ENCODE results near the gene MAGOH.
"Not testable (repeated sequence)": the region's sequence is repeated elsewhere in the genome, so short reads cannot be mapped to it uniquely, and the experiment has no call there.

MAGOH gene

DNA sequence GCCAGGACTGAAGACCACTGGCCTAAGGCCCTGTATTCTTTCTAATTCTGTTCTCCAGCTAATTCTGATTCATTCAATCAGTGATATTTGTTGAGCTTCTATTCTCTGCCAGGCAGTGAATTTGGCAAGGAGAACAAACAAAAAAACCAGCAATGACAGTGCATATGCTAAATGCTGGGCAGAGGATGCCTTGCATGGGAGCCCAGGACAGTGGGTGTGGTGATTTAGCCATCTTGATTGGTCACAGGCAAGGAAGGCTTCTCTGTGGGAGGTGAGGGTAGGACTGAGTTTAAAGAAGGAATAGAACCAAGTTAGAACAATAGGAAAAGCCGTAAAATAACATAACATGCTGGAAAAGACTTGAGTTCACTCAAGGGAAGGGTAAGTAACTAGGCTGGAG is 50.9 kb downstream of the MAGOH start:
- H3K4me3 ChIP-seq (ENCODE audit: low read length), result no peak overlapping the region
- no peak for DNase-seq (ENCODE audit: low read depth)
- TF ChIP-seq CTCF (conservative IDR thresholded peaks at IDR 0.05; ENCODE audit: low read depth, low read length), result no peak

DNA sequence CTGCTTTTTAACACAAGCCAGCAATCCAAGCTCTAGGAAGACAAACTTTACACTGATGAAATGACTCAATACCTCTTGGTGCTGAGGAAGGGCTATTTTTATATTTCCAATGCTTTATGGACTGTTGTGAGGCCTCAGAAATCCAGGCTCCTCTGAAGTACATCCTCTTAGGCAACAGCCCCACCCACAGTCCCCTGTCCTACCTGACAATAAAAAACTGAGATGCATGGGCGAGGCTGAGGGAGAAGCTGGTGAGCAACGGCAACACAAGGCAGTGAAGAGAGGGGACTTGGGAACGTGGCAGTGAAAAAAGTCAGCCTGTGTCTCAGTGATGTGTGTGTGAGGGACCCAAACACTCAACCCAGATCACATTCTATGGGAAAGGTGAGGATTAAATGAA is 51.8 kb downstream of the MAGOH start:
- no peak overlapping the region for H3K4me3 ChIP-seq (ENCODE audit: low read length)
- no peak for DNase-seq (ENCODE audit: low read depth)
- no peak for TF ChIP-seq CTCF (conservative IDR thresholded peaks at IDR 0.05; ENCODE audit: low read depth, low read length)

GRCh38 chr1:53185955-53186297 is 52.4 kb downstream of the MAGOH start:
- not testable (repeated sequence) for H3K4me3 ChIP-seq (ENCODE audit: low read length); DNase-seq (ENCODE audit: low read depth)

DNA sequence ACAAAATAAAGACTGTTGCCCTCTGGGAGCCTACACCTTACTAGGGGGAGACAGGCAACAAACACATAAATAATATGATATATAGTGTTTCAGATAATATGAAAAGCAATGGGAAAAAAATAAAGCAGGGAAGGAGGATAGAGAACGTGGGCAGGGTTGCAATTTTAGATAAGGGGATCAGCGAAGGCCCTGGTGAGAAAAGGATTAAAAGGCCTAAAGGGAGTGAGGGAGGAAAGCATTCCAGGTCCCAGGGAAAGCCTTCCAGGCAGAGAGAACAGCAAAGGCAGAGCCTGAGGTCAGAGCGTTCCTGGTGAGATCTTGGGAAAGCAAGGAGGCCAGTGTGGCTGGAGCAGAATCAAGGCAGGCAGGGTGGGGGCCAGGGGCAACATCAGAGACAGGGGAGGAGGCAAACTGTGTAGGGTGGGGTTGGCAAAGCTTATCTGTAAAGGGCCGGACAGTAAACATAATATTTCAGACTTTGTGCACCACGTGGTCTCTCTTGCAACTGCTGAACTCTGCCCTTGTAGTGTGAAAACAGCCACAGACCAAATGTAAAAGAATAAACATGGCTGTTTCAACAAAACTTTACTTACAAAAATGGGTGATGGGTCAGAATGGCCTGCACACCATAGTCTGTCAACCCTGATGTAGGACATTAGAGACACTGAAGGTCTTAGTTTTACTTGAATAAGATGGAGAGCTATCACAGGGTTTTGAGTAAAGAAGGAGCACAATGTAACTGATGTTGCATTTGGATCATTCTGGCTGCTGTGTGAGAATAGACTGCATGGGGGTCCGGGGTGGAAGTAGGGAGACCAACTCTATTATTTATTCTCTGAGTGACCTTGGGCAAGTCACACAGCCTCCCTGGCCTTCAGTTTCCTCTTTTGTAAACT is 55.0 kb downstream of the MAGOH start:
- no peak for TF ChIP-seq CTCF (conservative IDR thresholded peaks at IDR 0.05; ENCODE audit: low read depth, low read length)
- DNase-seq (ENCODE audit: low read depth), result no peak

GRCh38 chr1:53182716-53183094 is 55.6 kb downstream of the MAGOH start:
- no peak overlapping the region for H3K4me3 ChIP-seq (ENCODE audit: low read length)
- DNase-seq (ENCODE audit: low read depth), result no peak
- TF ChIP-seq CTCF (conservative IDR thresholded peaks at IDR 0.05; ENCODE audit: low read depth, low read length), result no peak

More for the DNA sequence above, 55.0 kb downstream of the MAGOH start:
- H3K4me3 ChIP-seq (ENCODE audit: low read length), result no peak overlapping the region

DNA sequence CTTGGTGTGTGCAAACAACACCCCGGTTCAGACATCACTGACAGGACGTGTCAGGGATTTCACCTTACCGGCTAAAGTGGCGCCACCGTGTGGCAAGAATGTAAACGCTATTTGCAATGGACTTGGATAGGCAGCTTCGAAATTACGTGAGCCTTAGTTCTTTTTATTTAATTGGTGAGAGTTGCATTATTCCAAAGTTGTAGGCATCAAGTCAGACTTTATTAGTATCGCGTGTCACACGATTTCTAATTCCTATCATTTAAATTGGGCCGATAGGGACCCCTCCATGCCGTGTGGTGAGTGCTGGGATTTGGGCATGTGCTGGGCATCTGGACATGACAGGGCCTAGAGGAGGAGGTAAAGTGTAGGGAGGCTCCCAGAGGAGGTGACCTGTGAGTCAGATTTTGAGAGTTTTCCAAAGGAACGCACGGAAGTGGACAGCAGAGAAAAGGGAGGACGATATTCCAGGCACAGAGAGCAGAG is 56.2 kb downstream of the MAGOH start:
- H3K4me3 ChIP-seq (ENCODE audit: low read length), result no peak overlapping the region
- TF ChIP-seq CTCF (conservative IDR thresholded peaks at IDR 0.05; ENCODE audit: low read depth, low read length), result peak; percentile 84
- DNase-seq (ENCODE audit: low read depth), result peak; percentile 40

- no peak for TF ChIP-seq CTCF (conservative IDR thresholded peaks at IDR 0.05; ENCODE audit: low read depth, low read length)
- no peak overlapping the region for H3K4me3 ChIP-seq (ENCODE audit: low read length)
- no peak for DNase-seq (ENCODE audit: low read depth)
These were observed 57.4 kb downstream of the MAGOH start for GRCh38 chr1:53180951-53181350.

Measured in retinal pigment epithelial cell (primary cell).